NCI-H146 treated with DMSO at 0.1 percent for 48 hours (cell line): ENCODE results near the gene ZNF180.
"Not testable (repeated sequence)": the region's sequence is repeated elsewhere in the genome, so short reads cannot be mapped to it uniquely, and the experiment has no call there.

ENCODE experiments used
- DNase-seq: peaks from one replicate; lab custom pipeline; 2025; ENCODE audit not compliant: unreplicated experiment; lab: John Stamatoyannopoulos, UW

ZNF180 gene

GRCh38 chr19:44499962-44500949 is at the start of gene ZNF180:
TSS of gene ZNF180 (minus strand) at chr19:44500522. CDS start at chr19:44497334, 3,188 bp downstream.
- peak; percentile 94 for DNase-seq

GRCh38 chr19:44549507-44549906 is 49.2 kb upstream of the ZNF180 start:
- DNase-seq = no peak

- DNase-seq = no peak
Measured at GRCh38 chr19:44548736-44549135, 48.4 kb upstream of the ZNF180 start.

- DNase-seq = no peak
Measured at GRCh38 chr19:44544031-44544430, 43.7 kb upstream of the ZNF180 start.

- no peak for DNase-seq
Measured at GRCh38 chr19:44542671-44543070, 42.3 kb upstream of the ZNF180 start.

GRCh38 chr19:44540736-44541135 is 40.4 kb upstream of the ZNF180 start:
- DNase-seq = no peak

GRCh38 chr19:44539991-44540390 is 39.7 kb upstream of the ZNF180 start:
- no peak for DNase-seq

- DNase-seq = no peak
Measured at GRCh38 chr19:44539236-44539826, 39.0 kb upstream of the ZNF180 start.

- DNase-seq = not testable (repeated sequence)
Measured at GRCh38 chr19:44535361-44535760, 35.0 kb upstream of the ZNF180 start.

GRCh38 chr19:44532819-44533218 is 32.5 kb upstream of the ZNF180 start:
- DNase-seq = no peak

GRCh38 chr19:44530777-44531176 is 30.5 kb upstream of the ZNF180 start:
- DNase-seq = no peak

GRCh38 chr19:44529536-44529935 is 29.2 kb upstream of the ZNF180 start, which contains the start of gene CEACAM20:
TSS of gene CEACAM20 (minus strand) at chr19:44529675. CDS start at chr19:44529509, 166 bp downstream.
- DNase-seq = peak; percentile 15

GRCh38 chr19:44527554-44527953 is 27.2 kb upstream of the ZNF180 start:
- no peak for DNase-seq

GRCh38 chr19:44525721-44526430 is 25.6 kb upstream of the ZNF180 start:
- DNase-seq = no peak

- DNase-seq = no peak
Measured at GRCh38 chr19:44521370-44521769, 21.0 kb upstream of the ZNF180 start.

GRCh38 chr19:44517146-44517545 is 16.8 kb upstream of the ZNF180 start:
- DNase-seq = no peak

- DNase-seq = no peak
Measured at GRCh38 chr19:44515907-44516306, 15.6 kb upstream of the ZNF180 start.

- no peak for DNase-seq
Measured at GRCh38 chr19:44515031-44515430, 14.7 kb upstream of the ZNF180 start.

- peak; percentile 35 for DNase-seq
Measured at GRCh38 chr19:44512326-44513298, 12.3 kb upstream of the ZNF180 start.

GRCh38 chr19:44509478-44509877 is 9.2 kb upstream of the ZNF180 start:
- DNase-seq = no peak
